SK-N-SH (cell line): ENCODE results near the gene CDCA3.

ENCODE experiments used
- CHD2 ChIP-seq: fragments of 150-350 bp; IDR thresholded peaks from 2 replicates; pipeline ENCODE4 v1.6.1; 2018; ENCODE audit warnings: low read length; ENCODE audit not compliant: partially characterized antibody
- EP300 ChIP-seq, 2 experiments: IDR thresholded peaks; 2 replicates each; pipeline versions ENCODE4 v1.4.0 to v1.6.1; 2012; ENCODE audit warnings: borderline replicate concordance in 1 of 2, low read depth in 1 of 2, low read length in 1 of 2
- EZH2phosphoT487 ChIP-seq: fragments of 200-600 bp; sonication (generic); IDR thresholded peaks from 2 replicates; pipeline ENCODE4 v1.6.1; 2017; ENCODE audit warnings: low read depth, mixed run types, mild to moderate bottlenecking, antibody characterized with exemption, moderate library complexity, borderline replicate concordance
- FOXJ3 ChIP-seq: sonication (generic); formaldehyde crosslinking; IDR thresholded peaks from 2 replicates; pipeline ENCODE4 v1.5.1; 2020; ENCODE audit warnings: mild to moderate bottlenecking, missing genetic modification reagents
- RAD21 ChIP-seq: IDR thresholded peaks from 2 replicates; pipeline ENCODE4 v1.6.1; 2012; ENCODE audit warnings: mild to moderate bottlenecking, low read length
- RXRA ChIP-seq: IDR thresholded peaks from 2 replicates; pipeline ENCODE4 v1.4.0; 2012; ENCODE audit warnings: low read depth, mild to moderate bottlenecking, borderline replicate concordance
- SMC3 ChIP-seq: IDR thresholded peaks from 2 replicates; pipeline ENCODE4 v1.6.1; 2012; ENCODE audit warnings: low read depth, low read length, improper control_type of control experiment
- TAF1 ChIP-seq: IDR thresholded peaks from 2 replicates; pipeline ENCODE4 v1.6.1; 2012; ENCODE audit warnings: low read depth, mild to moderate bottlenecking, low read length, moderate library complexity, borderline replicate concordance
- YY1 ChIP-seq: IDR thresholded peaks from 2 replicates; pipeline ENCODE4 v1.4.0; 2012; ENCODE audit warnings: low read depth, mild to moderate bottlenecking
- TF ChIP-seq, protein P1 (sequence below): fragments of 200-600 bp; sonication (generic); IDR thresholded peaks from 2 replicates; pipeline ENCODE4 v1.6.1; 2017; ENCODE audit warnings: antibody characterized with exemption, mild to moderate bottlenecking, moderate library complexity
- TF ChIP-seq, protein P2 (sequence below): IDR thresholded peaks from 2 replicates; pipeline ENCODE4; 2012
- TF ChIP-seq, protein P3 (sequence below): fragments of 150-350 bp; IDR thresholded peaks from 2 replicates; pipeline ENCODE4 v1.6.1; 2017; ENCODE audit warnings: antibody characterized with exemption, low read length, low read depth, borderline replicate concordance
- TF ChIP-seq, protein P4 (sequence below): IDR thresholded peaks from 2 replicates; pipeline ENCODE4 v1.6.1; 2012; ENCODE audit warnings: mild to moderate bottlenecking, low read depth, low read length, moderate library complexity
- TF ChIP-seq, protein P5 (sequence below): IDR thresholded peaks from 2 replicates; pipeline ENCODE4 v1.4.0; 2012; ENCODE audit warnings: low read depth

DNA sequence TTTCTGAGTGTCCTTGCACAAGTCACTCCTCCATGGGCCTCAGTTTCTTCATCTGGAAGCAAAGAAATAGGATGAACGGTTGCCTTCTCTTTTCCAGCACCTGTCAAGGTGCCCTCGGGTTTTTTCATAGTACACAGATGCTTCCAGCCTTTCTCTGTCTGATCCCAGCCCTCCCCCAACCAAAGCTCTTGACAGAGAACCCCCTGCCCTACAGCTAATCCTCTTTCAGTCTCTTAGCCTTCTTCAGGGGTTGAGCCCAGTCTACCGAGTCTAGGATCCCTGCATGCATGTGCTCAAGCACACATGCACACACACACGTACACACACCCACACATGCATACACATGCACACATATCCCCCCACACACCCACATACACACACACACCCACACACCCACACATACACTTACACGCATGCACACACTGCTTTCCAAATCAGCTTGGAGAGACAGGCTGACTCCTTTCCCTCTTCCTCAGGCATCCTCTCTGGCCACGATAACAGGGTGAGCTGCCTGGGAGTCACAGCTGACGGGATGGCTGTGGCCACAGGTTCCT is 4.7 kb downstream of the CDCA3 start:
- TF ChIP-seq, protein P1, sequence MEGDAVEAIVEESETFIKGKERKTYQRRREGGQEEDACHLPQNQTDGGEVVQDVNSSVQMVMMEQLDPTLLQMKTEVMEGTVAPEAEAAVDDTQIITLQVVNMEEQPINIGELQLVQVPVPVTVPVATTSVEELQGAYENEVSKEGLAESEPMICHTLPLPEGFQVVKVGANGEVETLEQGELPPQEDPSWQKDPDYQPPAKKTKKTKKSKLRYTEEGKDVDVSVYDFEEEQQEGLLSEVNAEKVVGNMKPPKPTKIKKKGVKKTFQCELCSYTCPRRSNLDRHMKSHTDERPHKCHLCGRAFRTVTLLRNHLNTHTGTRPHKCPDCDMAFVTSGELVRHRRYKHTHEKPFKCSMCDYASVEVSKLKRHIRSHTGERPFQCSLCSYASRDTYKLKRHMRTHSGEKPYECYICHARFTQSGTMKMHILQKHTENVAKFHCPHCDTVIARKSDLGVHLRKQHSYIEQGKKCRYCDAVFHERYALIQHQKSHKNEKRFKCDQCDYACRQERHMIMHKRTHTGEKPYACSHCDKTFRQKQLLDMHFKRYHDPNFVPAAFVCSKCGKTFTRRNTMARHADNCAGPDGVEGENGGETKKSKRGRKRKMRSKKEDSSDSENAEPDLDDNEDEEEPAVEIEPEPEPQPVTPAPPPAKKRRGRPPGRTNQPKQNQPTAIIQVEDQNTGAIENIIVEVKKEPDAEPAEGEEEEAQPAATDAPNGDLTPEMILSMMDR: no peak
- TF ChIP-seq RAD21 (no peak), SMC3 (no peak), CHD2 (no peak), YY1 (no peak), EZH2phosphoT487 (no peak), RXRA (no peak), FOXJ3 (no peak), EP300 (IDR thresholded peaks at IDR 0.05; ENCODE audit: borderline replicate concordance in 1 of 2, low read depth in 1 of 2, low read length in 1 of 2) (no peak), TAF1 (no peak)
- TF ChIP-seq, protein P2, sequence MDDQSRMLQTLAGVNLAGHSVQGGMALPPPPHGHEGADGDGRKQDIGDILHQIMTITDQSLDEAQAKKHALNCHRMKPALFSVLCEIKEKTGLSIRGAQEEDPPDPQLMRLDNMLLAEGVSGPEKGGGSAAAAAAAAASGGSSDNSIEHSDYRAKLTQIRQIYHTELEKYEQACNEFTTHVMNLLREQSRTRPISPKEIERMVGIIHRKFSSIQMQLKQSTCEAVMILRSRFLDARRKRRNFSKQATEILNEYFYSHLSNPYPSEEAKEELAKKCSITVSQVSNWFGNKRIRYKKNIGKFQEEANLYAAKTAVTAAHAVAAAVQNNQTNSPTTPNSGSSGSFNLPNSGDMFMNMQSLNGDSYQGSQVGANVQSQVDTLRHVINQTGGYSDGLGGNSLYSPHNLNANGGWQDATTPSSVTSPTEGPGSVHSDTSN: no peak
- TF ChIP-seq, protein P3, sequence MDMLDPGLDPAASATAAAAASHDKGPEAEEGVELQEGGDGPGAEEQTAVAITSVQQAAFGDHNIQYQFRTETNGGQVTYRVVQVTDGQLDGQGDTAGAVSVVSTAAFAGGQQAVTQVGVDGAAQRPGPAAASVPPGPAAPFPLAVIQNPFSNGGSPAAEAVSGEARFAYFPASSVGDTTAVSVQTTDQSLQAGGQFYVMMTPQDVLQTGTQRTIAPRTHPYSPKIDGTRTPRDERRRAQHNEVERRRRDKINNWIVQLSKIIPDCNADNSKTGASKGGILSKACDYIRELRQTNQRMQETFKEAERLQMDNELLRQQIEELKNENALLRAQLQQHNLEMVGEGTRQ: no peak
- TF ChIP-seq, protein P4, sequence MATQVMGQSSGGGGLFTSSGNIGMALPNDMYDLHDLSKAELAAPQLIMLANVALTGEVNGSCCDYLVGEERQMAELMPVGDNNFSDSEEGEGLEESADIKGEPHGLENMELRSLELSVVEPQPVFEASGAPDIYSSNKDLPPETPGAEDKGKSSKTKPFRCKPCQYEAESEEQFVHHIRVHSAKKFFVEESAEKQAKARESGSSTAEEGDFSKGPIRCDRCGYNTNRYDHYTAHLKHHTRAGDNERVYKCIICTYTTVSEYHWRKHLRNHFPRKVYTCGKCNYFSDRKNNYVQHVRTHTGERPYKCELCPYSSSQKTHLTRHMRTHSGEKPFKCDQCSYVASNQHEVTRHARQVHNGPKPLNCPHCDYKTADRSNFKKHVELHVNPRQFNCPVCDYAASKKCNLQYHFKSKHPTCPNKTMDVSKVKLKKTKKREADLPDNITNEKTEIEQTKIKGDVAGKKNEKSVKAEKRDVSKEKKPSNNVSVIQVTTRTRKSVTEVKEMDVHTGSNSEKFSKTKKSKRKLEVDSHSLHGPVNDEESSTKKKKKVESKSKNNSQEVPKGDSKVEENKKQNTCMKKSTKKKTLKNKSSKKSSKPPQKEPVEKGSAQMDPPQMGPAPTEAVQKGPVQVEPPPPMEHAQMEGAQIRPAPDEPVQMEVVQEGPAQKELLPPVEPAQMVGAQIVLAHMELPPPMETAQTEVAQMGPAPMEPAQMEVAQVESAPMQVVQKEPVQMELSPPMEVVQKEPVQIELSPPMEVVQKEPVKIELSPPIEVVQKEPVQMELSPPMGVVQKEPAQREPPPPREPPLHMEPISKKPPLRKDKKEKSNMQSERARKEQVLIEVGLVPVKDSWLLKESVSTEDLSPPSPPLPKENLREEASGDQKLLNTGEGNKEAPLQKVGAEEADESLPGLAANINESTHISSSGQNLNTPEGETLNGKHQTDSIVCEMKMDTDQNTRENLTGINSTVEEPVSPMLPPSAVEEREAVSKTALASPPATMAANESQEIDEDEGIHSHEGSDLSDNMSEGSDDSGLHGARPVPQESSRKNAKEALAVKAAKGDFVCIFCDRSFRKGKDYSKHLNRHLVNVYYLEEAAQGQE: no peak
- TF ChIP-seq, protein P5, sequence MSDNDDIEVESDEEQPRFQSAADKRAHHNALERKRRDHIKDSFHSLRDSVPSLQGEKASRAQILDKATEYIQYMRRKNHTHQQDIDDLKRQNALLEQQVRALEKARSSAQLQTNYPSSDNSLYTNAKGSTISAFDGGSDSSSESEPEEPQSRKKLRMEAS: no peak
